IPS-15b (cell line): ENCODE data around the gene SRMS.
"Not testable (repeated sequence)": the region's sequence is repeated elsewhere in the genome, so short reads cannot be mapped to it uniquely, and the experiment has no call there.

ENCODE experiments used
- H3K27me3 ChIP-seq: one replicate; pipeline ENCODE4 v1.6.1; 2013; ENCODE audit warnings: low read length; ENCODE audit not compliant: control insufficient read depth, insufficient read depth
- H3K36me3 ChIP-seq: one replicate; pipeline ENCODE4 v1.6.1; 2013; ENCODE audit warnings: low read length; ENCODE audit not compliant: control insufficient read depth, insufficient read depth
- H3K4me1 ChIP-seq: one replicate; pipeline ENCODE4 v1.6.1; 2013; ENCODE audit warnings: mild to moderate bottlenecking, low read length; ENCODE audit not compliant: control insufficient read depth, insufficient read depth
- H3K4me3 ChIP-seq: one replicate; pipeline ENCODE4 v1.5.1; 2013; ENCODE audit warnings: low read depth, low read length
- H3K9ac ChIP-seq: one replicate; pipeline ENCODE4 v1.6.1; 2013; ENCODE audit warnings: low read depth, mild to moderate bottlenecking, low read length
- H3K9me3 ChIP-seq: one replicate; pipeline ENCODE4 v1.6.1; 2013; ENCODE audit warnings: mild to moderate bottlenecking, low read length; ENCODE audit not compliant: control insufficient read depth, insufficient read depth

SRMS gene

GRCh38 chr20:63560856-63561609, 13.5 kb upstream of the SRMS start:
- no peaks in the 10 kb centered on the region for H3K27me3 ChIP-seq
- no peaks in the 10 kb centered on the region for H3K4me1 ChIP-seq
- peaks cover 35% of the 10 kb centered on the region for H3K36me3 ChIP-seq
- no peak overlapping the region for H3K9ac ChIP-seq
- H3K9me3 ChIP-seq: no peaks in the 10 kb centered on the region
- H3K4me3 ChIP-seq: no peak overlapping the region

- Histone ChIP-seq H3K4me3 (no peak overlapping the region), H3K4me1 (no peaks in the 10 kb centered on the region), H3K9ac (no peak overlapping the region), H3K36me3 (peaks cover 30% of the 10 kb centered on the region), H3K27me3 (no peaks in the 10 kb centered on the region), H3K9me3 (no peaks in the 10 kb centered on the region)
Measured at GRCh38 chr20:63560333-63560805, 12.8 kb upstream of the SRMS start.

- not testable (repeated sequence) for H3K4me3 ChIP-seq, H3K9me3 ChIP-seq, H3K4me1 ChIP-seq, H3K27me3 ChIP-seq, H3K9ac ChIP-seq
- peaks cover 26% of the 10 kb centered on the region for H3K36me3 ChIP-seq
Measured at GRCh38 chr20:63559485-63560332, 12.2 kb upstream of the SRMS start.

GRCh38 chr20:63558804-63559484, 11.4 kb upstream of the SRMS start:
- H3K4me3 ChIP-seq: no peak overlapping the region
- no peaks in the 10 kb centered on the region for H3K27me3 ChIP-seq
- H3K9ac ChIP-seq: no peak overlapping the region
- no peaks in the 10 kb centered on the region for H3K9me3 ChIP-seq
- H3K4me1 ChIP-seq: no peaks in the 10 kb centered on the region
- peaks cover 20% of the 10 kb centered on the region for H3K36me3 ChIP-seq

- no peaks in the 10 kb centered on the region for H3K9me3 ChIP-seq
- H3K36me3 ChIP-seq: peaks cover 15% of the 10 kb centered on the region
- peaks cover 3% of the 10 kb centered on the region for H3K4me1 ChIP-seq
- H3K9ac ChIP-seq: no peak overlapping the region
- H3K4me3 ChIP-seq: no peak overlapping the region
- no peaks in the 10 kb centered on the region for H3K27me3 ChIP-seq
Measured at GRCh38 chr20:63557481-63557891, 9.9 kb upstream of the SRMS start.

- Histone ChIP-seq H3K4me1 (peaks cover 3% of the 10 kb centered on the region), H3K9me3 (no peaks in the 10 kb centered on the region), H3K36me3 (peaks cover 15% of the 10 kb centered on the region), H3K27me3 (no peaks in the 10 kb centered on the region), H3K4me3 (no peak overlapping the region), H3K9ac (no peak overlapping the region)
Measured at GRCh38 chr20:63556873-63557478, 9.4 kb upstream of the SRMS start.

GRCh38 chr20:63555661-63556381, 8.3 kb upstream of the SRMS start:
- H3K36me3 ChIP-seq: peaks cover 8% of the 10 kb centered on the region
- H3K4me3 ChIP-seq: no peak overlapping the region
- peaks cover 3% of the 10 kb centered on the region for H3K4me1 ChIP-seq
- H3K27me3 ChIP-seq: no peaks in the 10 kb centered on the region
- H3K9me3 ChIP-seq: no peaks in the 10 kb centered on the region
- H3K9ac ChIP-seq: no peak overlapping the region

- peaks cover 3% of the 10 kb centered on the region for H3K4me1 ChIP-seq
- no peaks in the 10 kb centered on the region for H3K9me3 ChIP-seq
- H3K9ac ChIP-seq: peak overlapping the region; percentile 65
- peak overlapping the region; percentile 41 for H3K4me3 ChIP-seq
- no peaks in the 10 kb centered on the region for H3K36me3 ChIP-seq
- no peaks in the 10 kb centered on the region for H3K27me3 ChIP-seq
Measured at GRCh38 chr20:63554361-63555278, 7.1 kb upstream of the SRMS start.

GRCh38 chr20:63553933-63554290, 6.4 kb upstream of the SRMS start, which contains the start of gene FNDC11:
FNDC11 (plus strand) TSS chr20:63554159; CDS start chr20:63555664, 1,505 bp downstream.
- Histone ChIP-seq H3K9me3 (no peaks in the 10 kb centered on the region), H3K27me3 (no peaks in the 10 kb centered on the region), H3K4me3 (peak within 1 kb of the TSS; percentile 67), H3K36me3 (no peaks in the 10 kb centered on the region), H3K4me1 (peaks cover 3% of the 10 kb centered on the region), H3K9ac (peak within 1 kb of the TSS; percentile 65)

- H3K27me3 ChIP-seq: no peaks in the 10 kb centered on the region
- H3K4me1 ChIP-seq: peaks cover 6% of the 10 kb centered on the region
- H3K36me3 ChIP-seq: no peaks in the 10 kb centered on the region
- peak overlapping the region; percentile 47 for H3K9ac ChIP-seq
- H3K4me3 ChIP-seq: peak overlapping the region; percentile 67
- H3K9me3 ChIP-seq: no peaks in the 10 kb centered on the region
Measured at GRCh38 chr20:63553251-63553932, 5.8 kb upstream of the SRMS start.
